Heart left ventricle (tissue), 16 donors: Measurements from ENCODE around the gene C20orf204. TPM values are rescaled to one million over a fixed set of nuclear protein-coding genes. Genes with fewer than 3 reads are reported as not detected.

ENCODE experiments used
- ATAC-seq, 4 donors: fragments of 200-7000 bp; cut with Tn5 transposase; one replicate each; pipeline ENCODE4 v1.9.1; 2020 to 2022; ENCODE audit warnings: moderate library complexity in 4 of 4, mild to moderate bottlenecking in 3 of 4, moderate number of reproducible peaks in 1 of 4
- DNase-seq, 5 donors: peaks; one replicate each; pipeline ENCODE4 v3.0.0-alpha.2; 2020
- H3K27ac ChIP-seq, 12 donors: fragments of 200-600 bp; sonication (generic) in 4 of 12; one replicate each; pipeline versions ENCODE4 v1.5.0 to v1.8.0; 2016 to 2022; ENCODE audit warnings: mild to moderate bottlenecking in 2 of 12
- H3K27me3 ChIP-seq, 9 donors: fragments of 200-600 bp; sonication (generic) in 2 of 9; one replicate each; pipeline versions ENCODE4 v1.5.1 to v1.8.0; 2016 to 2022; ENCODE audit warnings: mild to moderate bottlenecking in 3 of 9
- H3K36me3 ChIP-seq, 9 donors: fragments of 200-600 bp; sonication (generic) in 2 of 9; one replicate each; pipeline versions ENCODE4 v1.5.0 to v1.8.0; 2018 to 2022; ENCODE audit warnings: mild to moderate bottlenecking in 2 of 9
- H3K4me1 ChIP-seq, 12 donors: fragments of 200-600 bp; sonication (generic) in 4 of 12; one replicate each; pipeline versions ENCODE4 v1.5.0 to v1.8.0; 2016 to 2022; ENCODE audit warnings: mild to moderate bottlenecking in 3 of 12
- H3K4me3 ChIP-seq, 12 donors: fragments of 200-600 bp; sonication (generic) in 4 of 12; one replicate each; pipeline versions ENCODE4 v1.5.0 to v1.8.0; 2017 to 2022; ENCODE audit warnings: mild to moderate bottlenecking in 9 of 12, moderate library complexity in 4 of 12
- H3K9me3 ChIP-seq, 12 donors: fragments of 200-600 bp; sonication (generic) in 4 of 12; one replicate each; pipeline versions ENCODE4 v1.5.0 to v1.8.0; 2016 to 2022; ENCODE audit warnings: mild to moderate bottlenecking in 1 of 12
- POLR2A ChIP-seq, 2 donors: fragments of 450-650 bp; IDR thresholded peaks; one replicate each; pipeline ENCODE4 v1.6.1; 2017; ENCODE audit warnings: antibody characterized with exemption in 2 of 2, mild to moderate bottlenecking in 2 of 2, moderate library complexity in 2 of 2
- WGBS, 4 donors: extraction: QIAGEN DNeasy Blood & Tissue Kit in 2 of 4; methylation state at CpG; one replicate each; pipeline versions ENCODE4 v1.1.5 to v1.1.7; 2013 to 2018; 5-methylcytosine and 5-hydroxymethylcytosine counted together
- intact Hi-C, 10 donors: fragments of 100-400 bp; cut with DNase I; formaldehyde crosslinking; loops; one replicate each; pipeline versions ENCODE4 v1.11.1 to v1.14.2; 2022
- polyA plus RNA-seq, 2 donors: library from polyadenylated mRNA; stranded (reverse); fragments of 200-250 nt; gene quantifications; one replicate each; pipeline ENCODE4 v1.2.3, GENCODE V29; 2013
- total RNA-seq, 9 donors: library from RNA; depleted of rRNA in 2 of 9; stranded (reverse); fragments of >200 nt in 2 of 9; fragmentation: NEBNext Ultra II Directional in 3 of 9; extraction: Animal tissue kit (Norgen Biotek cat#: 25700) in 3 of 9; gene quantifications; one replicate each; pipeline versions ENCODE4 v1.1.0 to v1.2.4, GENCODE V29; 2016 to 2023
- TF ChIP-seq, protein P1 (sequence below), 12 donors: fragments of 200-600 bp; sonication (generic) in 4 of 12; IDR thresholded peaks; one replicate each; pipeline versions ENCODE4 v1.5.0 to v1.8.0; 2018 to 2022; ENCODE audit warnings: antibody characterized with exemption in 12 of 12, mild to moderate bottlenecking in 5 of 12
- donor health status: ischemic (EF 13 %, LVEDD 7.1; RV severe dilation, severe dysfunction).
- donor health status: healthy with polysubstance abuse.
- donor health status: DM: no; HTN: yes; CAD: no.
- donor health status: DM: no; HTN: no; CAD: no.
- donor health status: ischemic (EF 25% LVEDD 6.9; RV normal size, moderate dysfunction).
- donor health status: ischemic (EF 25% LVEDD 5.7; RV mildly dilated, moderate dysfunction).
- donor health status: healthy.
- donor health status: DM: yes; HTN: yes; CAD: no.
- donor health status: ischemic (EF 35%, LVEDD 5.7; RV mildly dilated, moderate dysfunction).
- donor health status: nonischemic (EF 11% LVEDD 7.7; RV severe dilation, severe dysfunction).
- donor health status: DM: yes; HTN: yes; CAD: no.
- donor health status: PGD.
- donor health status: ischemic (EF 29% LVEDD 5.4; RV normal size, mild dysfunction).
- donor health status: nonischemic (EF 23%, LVEDD 6.1; RV moderate dilation, normal function).

Gene C20orf204
- total and polyA plus RNA-seq, 11 donors: 0.16 to 1.2 (median 0.42) TPM

DNA sequence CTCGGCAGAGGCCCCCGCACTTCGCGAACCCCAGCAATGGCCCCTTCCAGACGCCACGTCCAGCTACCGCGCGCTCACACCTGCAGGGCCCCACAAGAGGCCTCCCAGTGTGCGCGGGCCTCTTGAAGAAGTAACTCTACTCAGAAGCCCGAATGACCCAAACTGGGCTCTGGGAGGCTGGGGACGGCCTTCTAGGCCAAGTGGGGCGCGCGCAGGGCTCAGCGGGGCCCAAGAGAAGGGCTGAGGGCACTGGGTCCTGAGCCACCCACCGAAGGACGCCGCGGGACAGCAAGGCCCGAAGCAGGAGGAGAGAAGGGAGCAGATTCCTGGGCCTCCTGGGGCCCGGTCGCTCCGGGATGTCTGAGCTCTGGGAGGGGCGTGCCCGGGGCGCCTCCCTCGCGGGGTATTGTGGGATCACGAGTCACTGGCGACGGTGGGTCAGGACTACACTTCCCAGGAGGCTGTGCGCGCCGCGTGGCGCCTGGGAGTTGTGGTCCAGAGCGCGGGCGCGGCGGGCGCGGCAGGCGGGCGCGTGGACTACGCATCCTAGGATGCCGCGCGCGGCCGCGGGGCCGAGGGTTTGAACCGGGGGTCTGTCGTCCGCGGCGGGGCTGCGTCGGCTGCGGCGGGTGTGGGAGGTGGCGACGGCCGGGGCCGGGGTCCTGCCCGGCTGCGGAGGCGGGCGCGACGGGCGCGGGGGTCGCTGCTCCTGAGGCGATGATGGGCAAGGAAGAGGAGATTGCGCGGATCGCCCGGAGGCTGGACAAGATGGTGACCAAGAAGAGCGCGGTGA, 26.8 kb downstream of the C20orf204 start, which contains the start of gene TCEA2:
Gene TCEA2 (plus strand): TSS at position 603 of the 793 bp plus-strand sequence. CDS start 115 bp downstream, at position 718.
- TF ChIP-seq, protein P1, sequence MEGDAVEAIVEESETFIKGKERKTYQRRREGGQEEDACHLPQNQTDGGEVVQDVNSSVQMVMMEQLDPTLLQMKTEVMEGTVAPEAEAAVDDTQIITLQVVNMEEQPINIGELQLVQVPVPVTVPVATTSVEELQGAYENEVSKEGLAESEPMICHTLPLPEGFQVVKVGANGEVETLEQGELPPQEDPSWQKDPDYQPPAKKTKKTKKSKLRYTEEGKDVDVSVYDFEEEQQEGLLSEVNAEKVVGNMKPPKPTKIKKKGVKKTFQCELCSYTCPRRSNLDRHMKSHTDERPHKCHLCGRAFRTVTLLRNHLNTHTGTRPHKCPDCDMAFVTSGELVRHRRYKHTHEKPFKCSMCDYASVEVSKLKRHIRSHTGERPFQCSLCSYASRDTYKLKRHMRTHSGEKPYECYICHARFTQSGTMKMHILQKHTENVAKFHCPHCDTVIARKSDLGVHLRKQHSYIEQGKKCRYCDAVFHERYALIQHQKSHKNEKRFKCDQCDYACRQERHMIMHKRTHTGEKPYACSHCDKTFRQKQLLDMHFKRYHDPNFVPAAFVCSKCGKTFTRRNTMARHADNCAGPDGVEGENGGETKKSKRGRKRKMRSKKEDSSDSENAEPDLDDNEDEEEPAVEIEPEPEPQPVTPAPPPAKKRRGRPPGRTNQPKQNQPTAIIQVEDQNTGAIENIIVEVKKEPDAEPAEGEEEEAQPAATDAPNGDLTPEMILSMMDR (IDR thresholded peaks at IDR 0.05): no peak
- TF ChIP-seq POLR2A (IDR thresholded peaks at IDR 0.05): peak in 1 of 2 donors; percentile 90
- 6 to 20% (median 8%) methylated on average over 27 to 85 of the region's 85 CpGs for WGBS, 4 donors
- H3K9me3 ChIP-seq: no peaks in the 10 kb centered on the region
- intact Hi-C loops: loop anchor here in 2 of 10 donors (5.0 to 10.0 kb wide), 2 partner anchors 80 to 168 kb away; partner anchors contain the start of genes DNAJC5 (in 1 of the 2) and PRPF6 (in 1 of the 2)
- peak within 1 kb of the TSS; percentile 59 to 89 (median 85) for H3K27ac ChIP-seq
- peak; percentile 95 to 98 (median 95) for ATAC-seq
- peaks cover 6 to 48% (median 24%) of the 10 kb centered on the region in 12 donors for H3K4me1 ChIP-seq
- no peaks in the 10 kb centered on the region for H3K27me3 ChIP-seq
- H3K36me3 ChIP-seq: no peaks in the 10 kb centered on the region
- DNase-seq: peak; percentile 97 to 99 (median 98)
- H3K4me3 ChIP-seq: peak within 1 kb of the TSS; percentile 68 to 99 (median 92)

DNA sequence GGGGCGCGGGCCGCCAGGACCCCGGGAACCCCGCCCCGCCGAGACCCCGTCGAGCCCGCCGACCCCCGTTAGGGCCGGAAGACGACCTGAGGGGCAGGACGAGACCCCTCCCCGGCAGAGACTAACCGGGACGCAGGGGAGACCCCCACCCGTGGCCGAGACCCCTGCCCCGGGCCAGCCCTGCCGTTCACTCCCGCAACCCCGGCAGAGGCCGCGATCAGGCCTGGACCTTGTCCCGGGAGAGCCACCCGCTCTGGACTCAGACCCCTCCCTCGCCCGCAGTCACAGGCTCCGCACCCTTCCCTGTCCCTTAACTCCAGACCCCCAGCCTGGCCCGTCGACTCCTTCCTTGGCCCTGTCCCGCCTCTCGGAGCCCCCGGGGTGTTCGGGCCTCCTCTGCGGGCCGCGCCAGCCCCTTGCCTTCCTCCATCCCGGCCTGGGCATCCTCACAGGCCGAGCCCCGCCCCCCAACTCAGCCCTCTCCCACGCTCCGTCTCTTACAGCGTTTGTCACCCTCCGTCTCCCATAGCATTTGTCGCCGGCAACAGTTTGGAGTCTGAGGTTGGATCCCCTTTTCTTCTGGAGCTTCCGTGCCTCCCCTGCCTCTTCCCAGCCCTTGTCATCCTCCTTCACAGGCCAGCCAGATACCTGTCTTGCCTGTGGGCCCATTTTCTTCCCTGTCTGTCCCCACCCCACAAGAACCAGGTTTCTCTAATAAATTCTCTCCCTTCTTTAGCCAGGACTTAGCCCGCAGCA, 27.6 kb downstream of the C20orf204 start:
- intact Hi-C loops: loop anchor here in 2 of 10 donors (5.0 to 10.0 kb wide), 2 partner anchors 81 to 169 kb away; partner anchors contain the start of genes DNAJC5 (in 1 of the 2) and PRPF6 (in 1 of the 2)
- peaks cover 6 to 43% (median 20%) of the 10 kb centered on the region in 12 donors for H3K4me1 ChIP-seq
- TF ChIP-seq POLR2A (IDR thresholded peaks at IDR 0.05): no peak
- TF ChIP-seq, protein P1 (IDR thresholded peaks at IDR 0.05): no peak
- ATAC-seq: peak in 3 of 4 donors; percentile 4 to 35 (median 25)
- H3K9me3 ChIP-seq: no peaks in the 10 kb centered on the region
- 2 to 4% (median 2%) methylated on average over 32 to 51 of the region's 51 CpGs for WGBS, 4 donors
- H3K27me3 ChIP-seq: no peaks in the 10 kb centered on the region
- H3K4me3 ChIP-seq: peak overlapping the region; percentile 68 to 99 (median 92)
- H3K27ac ChIP-seq: peak overlapping the region; percentile 59 to 89 (median 85)
- no peaks in the 10 kb centered on the region for H3K36me3 ChIP-seq
- peak in 2 of 5 donors; percentile 50 to 73 for DNase-seq

DNA sequence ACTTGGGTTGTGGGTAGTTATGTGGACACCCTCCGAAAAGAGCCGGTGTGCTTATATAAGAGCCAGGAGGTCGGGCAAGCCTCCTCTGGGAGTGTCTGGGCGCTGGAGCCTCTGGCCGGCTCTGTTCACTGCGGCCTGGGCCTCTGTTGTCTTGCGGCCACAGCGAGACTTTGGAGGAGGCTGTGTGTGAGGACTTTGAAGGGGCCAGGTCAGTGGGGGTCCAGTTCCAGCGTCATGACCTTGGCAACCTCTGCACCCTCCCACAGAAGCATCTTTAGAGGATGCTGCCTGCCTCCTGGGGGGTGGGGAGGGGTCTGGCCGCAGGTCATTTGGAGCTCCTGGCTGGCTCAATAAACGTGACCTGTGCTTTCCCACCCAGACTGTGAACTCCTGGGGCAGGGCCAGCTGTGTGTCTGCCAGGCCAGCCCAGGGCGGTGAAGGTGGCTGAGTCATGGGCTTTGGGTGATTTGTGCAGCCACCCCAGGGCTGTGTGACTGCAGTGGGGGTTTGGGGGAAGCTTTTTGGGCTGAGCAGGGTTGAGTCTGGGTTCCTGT, 28.2 kb downstream of the C20orf204 start:
- Histone ChIP-seq H3K9me3 (no peaks in the 10 kb centered on the region), H3K27ac (peak overlapping the region in 10 of 12 donors; percentile 75 to 89 (median 86)), H3K4me3 (peak overlapping the region in 10 of 12 donors; percentile 83 to 99 (median 92)), H3K27me3 (no peaks in the 10 kb centered on the region), H3K36me3 (no peaks in the 10 kb centered on the region), H3K4me1 (peaks cover 6 to 43% (median 20%) of the 10 kb centered on the region in 12 donors)
- DNase-seq (no peak), ATAC-seq (peak in 1 of 4 donors; percentile 3)
- WGBS, 4 donors: 26 to 40% (median 30%) methylated on average over 11 to 12 of the region's 12 CpGs
- intact Hi-C loops: loop anchor here in 2 of 10 donors (5.0 to 10.0 kb wide), 2 partner anchors 82 to 169 kb away; partner anchors contain the start of genes DNAJC5 (in 1 of the 2) and PRPF6 (in 1 of the 2)
- TF ChIP-seq, protein P1 (IDR thresholded peaks at IDR 0.05): no peak
- no peak for TF ChIP-seq POLR2A (IDR thresholded peaks at IDR 0.05)
